Measurements from ENCODE around the gene ADGRG6. TPM values are rescaled to one million over a fixed set of nuclear protein-coding genes. Genes with fewer than 3 reads are reported as not detected.

The ADGRG6 gene
- polyA plus RNA-seq, 1 experiment = 25.4 TPM

GRCh38 chr6:142353690-142354089 is 51.9 kb downstream of the ADGRG6 start:
- no peaks in the 10 kb centered on the region for H3K27me3 ChIP-seq (ENCODE audit: control insufficient read depth, insufficient read depth, low read length)
- no peak for TF ChIP-seq CTCF (IDR thresholded peaks at IDR 0.05; ENCODE audit: insufficient read depth, low read depth, low read length)
- no peak overlapping the region for H3K4me3 ChIP-seq (ENCODE audit: low read depth, low read length)
- DNase-seq (ENCODE audit: low read depth) = no peak
- ChIA-PET POLR2A (no interaction called here), CTCF (no interaction called here)
- H3K36me3 ChIP-seq (ENCODE audit: control insufficient read depth, insufficient read depth, low read length) = no peaks in the 10 kb centered on the region

- no peak for DNase-seq (ENCODE audit: low read depth)
- Histone ChIP-seq H3K27me3 (ENCODE audit: control insufficient read depth, insufficient read depth, low read length) (no peaks in the 10 kb centered on the region), H3K4me3 (ENCODE audit: low read depth, low read length) (no peak overlapping the region), H3K36me3 (ENCODE audit: control insufficient read depth, insufficient read depth, low read length) (no peaks in the 10 kb centered on the region)
- no peak for TF ChIP-seq CTCF (IDR thresholded peaks at IDR 0.05; ENCODE audit: insufficient read depth, low read depth, low read length)
- POLR2A ChIA-PET = no interaction called here
- CTCF ChIA-PET = interaction anchor here (0.7 kb wide), 1 partner anchor 9 kb away, joined by 3 read pairs; no protein-coding TSS in a partner anchor
Observed at GRCh38 chr6:142354650-142355049, 52.8 kb downstream of the ADGRG6 start.

GRCh38 chr6:142355520-142356174 is 53.8 kb downstream of the ADGRG6 start:
- ChIA-PET POLR2A (no interaction called here), CTCF (interaction anchor here (0.7 kb wide), 1 partner anchor 10 kb away, joined by 3 read pairs; no protein-coding TSS in a partner anchor)
- DNase-seq (ENCODE audit: low read depth) = no peak
- TF ChIP-seq CTCF (IDR thresholded peaks at IDR 0.05; ENCODE audit: insufficient read depth, low read depth, low read length) = no peak
- Histone ChIP-seq H3K27me3 (ENCODE audit: control insufficient read depth, insufficient read depth, low read length) (no peaks in the 10 kb centered on the region), H3K36me3 (ENCODE audit: control insufficient read depth, insufficient read depth, low read length) (no peaks in the 10 kb centered on the region), H3K4me3 (ENCODE audit: low read depth, low read length) (no peak overlapping the region)

DNA sequence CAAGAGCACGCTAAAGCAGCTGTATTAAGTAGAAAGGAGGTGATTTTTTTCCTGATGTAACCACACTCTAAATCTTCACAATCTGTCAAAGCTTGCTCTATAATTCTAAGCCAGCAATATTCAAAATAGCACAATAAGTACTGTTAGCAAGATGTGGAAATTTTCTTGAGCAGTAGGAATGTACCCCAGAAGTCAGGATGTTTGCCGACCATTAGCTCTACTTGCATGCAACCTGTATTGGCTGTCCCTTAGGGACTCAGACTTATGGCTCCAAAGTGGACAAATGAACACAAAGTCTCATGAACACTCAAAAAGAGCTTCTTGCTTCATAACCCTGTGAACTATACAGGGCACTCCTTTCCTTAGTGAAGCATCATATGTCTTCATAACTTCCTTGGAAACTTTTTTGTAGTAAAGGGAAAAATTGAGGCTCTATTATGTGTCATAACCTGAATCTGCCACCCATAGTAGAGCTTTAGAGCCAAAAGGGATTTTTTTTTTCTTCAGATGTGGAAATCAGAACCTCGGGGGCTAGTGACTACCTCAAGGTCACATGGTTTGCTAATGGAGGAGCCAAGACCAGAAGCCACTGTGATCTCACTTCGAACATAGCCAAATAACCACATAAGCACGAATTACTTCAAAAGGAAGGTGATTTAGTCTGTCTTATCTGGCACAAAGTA is 54.5 kb downstream of the ADGRG6 start:
- no peak for DNase-seq (ENCODE audit: low read depth)
- H3K4me3 ChIP-seq (ENCODE audit: low read depth, low read length) = no peak overlapping the region
- TF ChIP-seq CTCF (IDR thresholded peaks at IDR 0.05; ENCODE audit: insufficient read depth, low read depth, low read length) = no peak
- CTCF ChIA-PET = no interaction called here
- no peaks in the 10 kb centered on the region for H3K27me3 ChIP-seq (ENCODE audit: control insufficient read depth, insufficient read depth, low read length)
- POLR2A ChIA-PET = no interaction called here
- no peaks in the 10 kb centered on the region for H3K36me3 ChIP-seq (ENCODE audit: control insufficient read depth, insufficient read depth, low read length)

DNA sequence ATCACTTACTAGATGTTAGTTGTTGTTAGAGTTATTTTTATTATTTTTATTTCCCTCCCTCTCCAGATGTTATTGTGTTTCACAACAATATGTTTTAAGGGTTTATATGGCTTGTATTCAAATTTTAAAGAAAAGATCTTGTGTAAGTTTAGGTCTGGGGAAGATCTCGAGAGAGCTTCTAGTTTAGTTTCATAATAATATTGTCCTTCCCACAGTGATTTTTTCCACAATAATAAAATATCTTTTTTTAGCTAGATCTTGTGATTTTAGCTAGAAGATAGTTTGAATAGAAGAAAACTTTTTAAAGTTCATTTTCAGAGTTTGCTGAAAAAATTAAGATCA is 55.0 kb downstream of the ADGRG6 start:
- POLR2A ChIA-PET = no interaction called here
- Histone ChIP-seq H3K4me3 (ENCODE audit: low read depth, low read length) (no peak overlapping the region), H3K27me3 (ENCODE audit: control insufficient read depth, insufficient read depth, low read length) (no peaks in the 10 kb centered on the region), H3K36me3 (ENCODE audit: control insufficient read depth, insufficient read depth, low read length) (no peaks in the 10 kb centered on the region)
- DNase-seq (ENCODE audit: low read depth) = no peak
- no peak for TF ChIP-seq CTCF (IDR thresholded peaks at IDR 0.05; ENCODE audit: insufficient read depth, low read depth, low read length)
- CTCF ChIA-PET = interaction anchor here (0.8 kb wide), 1 partner anchor 1373 kb away, joined by 3 read pairs; no protein-coding TSS in a partner anchor

All from BJ (cell line).